Measurements from ENCODE around the gene TRPV6. TPM values are rescaled to one million over a fixed set of nuclear protein-coding genes. Genes with fewer than 3 reads are reported as not detected.
A peak's percentile ranks its signal among the peaks of the same experiment; 100 is the strongest.

TRPV6 gene
- total and polyA plus RNA-seq, 4 donors = 0.33 to 0.69 (median 0.50) TPM; not detected in 1

- H3K4me1 ChIP-seq (ENCODE audit: control insufficient read depth in 1 of 2, insufficient read depth in 2 of 2, low read length in 2 of 2) = no peaks in the 10 kb centered on the region
- intact Hi-C loops (cut with DNase I) = loop anchor here in 1 of 2 donors (2.0 kb wide), 1 partner anchor 47 kb away; no protein-coding TSS in a partner anchor
Measured at GRCh38 chr7:142870147-142870559, 15.4 kb downstream of the TRPV6 start.

GRCh38 chr7:142869434-142869833 is 16.1 kb downstream of the TRPV6 start:
- Histone ChIP-seq H3K4me1 (ENCODE audit: control insufficient read depth in 1 of 2, insufficient read depth in 2 of 2, low read length in 2 of 2) (no peaks in the 10 kb centered on the region), H3K36me3 (ENCODE audit: control insufficient read depth in 1 of 2, insufficient read depth in 2 of 2, low read length in 1 of 2) (peaks cover under 1 to 2% of the 10 kb centered on the region in 2 donors), H3K27ac (ENCODE audit: low read depth in 1 of 2, low read length in 2 of 2) (no peak overlapping the region), H3K27me3 (ENCODE audit: control insufficient read depth in 1 of 2, insufficient read depth in 2 of 2, low read length in 1 of 2) (no peaks in the 10 kb centered on the region), H3K9me3 (ENCODE audit: control insufficient read depth, low read length) (no peaks in the 10 kb centered on the region), H3K4me3 (ENCODE audit: low read length in 2 of 2) (no peak overlapping the region)
- DNase-seq (no peak), ATAC-seq (ENCODE audit: low FRiP score) (no peak)
- intact Hi-C loops (cut with DNase I) = no loop called here
- 88 to 97% methylated on average over 2 of the region's 2 CpGs for WGBS, 2 donors

More at GRCh38 chr7:142870147-142870559, 15.4 kb downstream of the TRPV6 start:
- DNase-seq (peak in 1 of 2 donors; percentile 75), ATAC-seq (ENCODE audit: low FRiP score) (no peak)
- Histone ChIP-seq H3K4me3 (ENCODE audit: low read length in 2 of 2) (no peak overlapping the region), H3K27me3 (ENCODE audit: control insufficient read depth in 1 of 2, insufficient read depth in 2 of 2, low read length in 1 of 2) (no peaks in the 10 kb centered on the region), H3K27ac (ENCODE audit: low read depth in 1 of 2, low read length in 2 of 2) (no peak overlapping the region), H3K36me3 (ENCODE audit: control insufficient read depth in 1 of 2, insufficient read depth in 2 of 2, low read length in 1 of 2) (peaks cover 0 to 2% of the 10 kb centered on the region in 2 donors), H3K9me3 (ENCODE audit: control insufficient read depth, low read length) (no peaks in the 10 kb centered on the region)
- 75 to 80% methylated on average over 8 of the region's 8 CpGs for WGBS, 2 donors

GRCh38 chr7:142868986-142869415 is 16.5 kb downstream of the TRPV6 start:
- intact Hi-C loops (cut with DNase I) = no loop called here
- WGBS, 2 donors = 96 to 97% methylated on average over 11 of the region's 11 CpGs
- Histone ChIP-seq H3K36me3 (ENCODE audit: control insufficient read depth in 1 of 2, insufficient read depth in 2 of 2, low read length in 1 of 2) (peaks cover 2 to 3% of the 10 kb centered on the region in 2 donors), H3K27me3 (ENCODE audit: control insufficient read depth in 1 of 2, insufficient read depth in 2 of 2, low read length in 1 of 2) (no peaks in the 10 kb centered on the region), H3K4me3 (ENCODE audit: low read length in 2 of 2) (no peak overlapping the region), H3K27ac (ENCODE audit: low read depth in 1 of 2, low read length in 2 of 2) (no peak overlapping the region), H3K9me3 (ENCODE audit: control insufficient read depth, low read length) (no peaks in the 10 kb centered on the region), H3K4me1 (ENCODE audit: control insufficient read depth in 1 of 2, insufficient read depth in 2 of 2, low read length in 2 of 2) (no peaks in the 10 kb centered on the region)
- no peak for ATAC-seq (ENCODE audit: low FRiP score)
- peak in 1 of 2 donors; percentile 63 for DNase-seq

GRCh38 chr7:142868188-142868985 is 17.2 kb downstream of the TRPV6 start:
- intact Hi-C loops (cut with DNase I) = no loop called here
- 83 to 86% methylated on average over 30 to 31 of the region's 31 CpGs for WGBS, 2 donors
- no peaks in the 10 kb centered on the region for H3K9me3 ChIP-seq (ENCODE audit: control insufficient read depth, low read length)
- no peak for ATAC-seq (ENCODE audit: low FRiP score)
- H3K36me3 ChIP-seq (ENCODE audit: control insufficient read depth in 1 of 2, insufficient read depth in 2 of 2, low read length in 1 of 2) = peaks cover 2 to 3% of the 10 kb centered on the region in 2 donors
- no peak overlapping the region for H3K4me3 ChIP-seq (ENCODE audit: low read length in 2 of 2)
- H3K27me3 ChIP-seq (ENCODE audit: control insufficient read depth in 1 of 2, insufficient read depth in 2 of 2, low read length in 1 of 2) = no peaks in the 10 kb centered on the region
- DNase-seq = peak in 1 of 2 donors; percentile 62
- H3K4me1 ChIP-seq (ENCODE audit: control insufficient read depth in 1 of 2, insufficient read depth in 2 of 2, low read length in 2 of 2) = no peaks in the 10 kb centered on the region
- no peak overlapping the region for H3K27ac ChIP-seq (ENCODE audit: low read depth in 1 of 2, low read length in 2 of 2)

GRCh38 chr7:142867398-142868187 is 18.0 kb downstream of the TRPV6 start:
- WGBS, 2 donors = 75 to 78% methylated on average over 18 of the region's 18 CpGs
- intact Hi-C loops (cut with DNase I) = no loop called here
- H3K36me3 ChIP-seq (ENCODE audit: control insufficient read depth in 1 of 2, insufficient read depth in 2 of 2, low read length in 1 of 2) = peaks cover 2 to 3% of the 10 kb centered on the region in 2 donors
- DNase-seq = peak in 1 of 2 donors; percentile 64
- H3K4me1 ChIP-seq (ENCODE audit: control insufficient read depth in 1 of 2, insufficient read depth in 2 of 2, low read length in 2 of 2) = no peaks in the 10 kb centered on the region
- no peak overlapping the region for H3K27ac ChIP-seq (ENCODE audit: low read depth in 1 of 2, low read length in 2 of 2)
- no peak for ATAC-seq (ENCODE audit: low FRiP score)
- no peaks in the 10 kb centered on the region for H3K27me3 ChIP-seq (ENCODE audit: control insufficient read depth in 1 of 2, insufficient read depth in 2 of 2, low read length in 1 of 2)
- H3K9me3 ChIP-seq (ENCODE audit: control insufficient read depth, low read length) = no peaks in the 10 kb centered on the region
- no peak overlapping the region for H3K4me3 ChIP-seq (ENCODE audit: low read length in 2 of 2)

GRCh38 chr7:142867097-142867378 is 18.5 kb downstream of the TRPV6 start:
- H3K27ac ChIP-seq (ENCODE audit: low read depth in 1 of 2, low read length in 2 of 2) = no peak overlapping the region
- DNase-seq = no peak
- 87 to 93% methylated on average over 4 of the region's 4 CpGs for WGBS, 2 donors

GRCh38 chr7:142866361-142867096 is 19.0 kb downstream of the TRPV6 start:
- H3K36me3 ChIP-seq (ENCODE audit: control insufficient read depth in 1 of 2, insufficient read depth in 2 of 2, low read length in 1 of 2) = peaks cover 2 to 3% of the 10 kb centered on the region in 2 donors
- ATAC-seq (ENCODE audit: low FRiP score) (peak; percentile 37), DNase-seq (no peak)
- H3K4me3 ChIP-seq (ENCODE audit: low read length in 2 of 2) = no peak overlapping the region
- 79 to 82% methylated on average over 18 of the region's 18 CpGs for WGBS, 2 donors
- no peak overlapping the region for H3K27ac ChIP-seq (ENCODE audit: low read depth in 1 of 2, low read length in 2 of 2)
- no peaks in the 10 kb centered on the region for H3K9me3 ChIP-seq (ENCODE audit: control insufficient read depth, low read length)
- intact Hi-C loops (cut with DNase I) = no loop called here
- no peaks in the 10 kb centered on the region for H3K4me1 ChIP-seq (ENCODE audit: control insufficient read depth in 1 of 2, insufficient read depth in 2 of 2, low read length in 2 of 2)
- no peaks in the 10 kb centered on the region for H3K27me3 ChIP-seq (ENCODE audit: control insufficient read depth in 1 of 2, insufficient read depth in 2 of 2, low read length in 1 of 2)

More at GRCh38 chr7:142867097-142867378, 18.5 kb downstream of the TRPV6 start:
- peaks cover 2 to 3% of the 10 kb centered on the region in 2 donors for H3K36me3 ChIP-seq (ENCODE audit: control insufficient read depth in 1 of 2, insufficient read depth in 2 of 2, low read length in 1 of 2)
- ATAC-seq (ENCODE audit: low FRiP score) = no peak
- H3K4me1 ChIP-seq (ENCODE audit: control insufficient read depth in 1 of 2, insufficient read depth in 2 of 2, low read length in 2 of 2) = no peaks in the 10 kb centered on the region
- no peaks in the 10 kb centered on the region for H3K27me3 ChIP-seq (ENCODE audit: control insufficient read depth in 1 of 2, insufficient read depth in 2 of 2, low read length in 1 of 2)
- no peaks in the 10 kb centered on the region for H3K9me3 ChIP-seq (ENCODE audit: control insufficient read depth, low read length)
- intact Hi-C loops (cut with DNase I) = no loop called here
- no peak overlapping the region for H3K4me3 ChIP-seq (ENCODE audit: low read length in 2 of 2)

- intact Hi-C loops (cut with DNase I) = no loop called here
- 72 to 79% methylated on average over 13 of the region's 13 CpGs for WGBS, 2 donors
Measured at GRCh38 chr7:142865766-142866165, 19.8 kb downstream of the TRPV6 start.

More at GRCh38 chr7:142865766-142866165, 19.8 kb downstream of the TRPV6 start:
- Histone ChIP-seq H3K4me1 (ENCODE audit: control insufficient read depth in 1 of 2, insufficient read depth in 2 of 2, low read length in 2 of 2) (no peaks in the 10 kb centered on the region), H3K36me3 (ENCODE audit: control insufficient read depth in 1 of 2, insufficient read depth in 2 of 2, low read length in 1 of 2) (peaks cover 2 to 3% of the 10 kb centered on the region in 2 donors), H3K27ac (ENCODE audit: low read depth in 1 of 2, low read length in 2 of 2) (no peak overlapping the region), H3K9me3 (ENCODE audit: control insufficient read depth, low read length) (no peaks in the 10 kb centered on the region), H3K4me3 (ENCODE audit: low read length in 2 of 2) (no peak overlapping the region), H3K27me3 (ENCODE audit: control insufficient read depth in 1 of 2, insufficient read depth in 2 of 2, low read length in 1 of 2) (no peaks in the 10 kb centered on the region)
- ATAC-seq (ENCODE audit: low FRiP score) = no peak
- DNase-seq = no peak

Data from aorta (tissue), 5 donors.